Stimulated activated CD8-positive, alpha-beta memory T cell treated with anti-CD3 and anti-CD28 coated beads, Interleukin-15, amount 100 ng/mL, for 24 hours (primary cell): ENCODE data around the gene GOLGA8J.
"Not testable (repeated sequence)": the region's sequence is repeated elsewhere in the genome, so short reads cannot be mapped to it uniquely, and the experiment has no call there.

ENCODE experiments used
- DNase-seq: peaks from one replicate; pipeline ENCODE4 v3.0.0-alpha.2; 2020; ENCODE audit warnings: low read depth

Gene GOLGA8J

DNA sequence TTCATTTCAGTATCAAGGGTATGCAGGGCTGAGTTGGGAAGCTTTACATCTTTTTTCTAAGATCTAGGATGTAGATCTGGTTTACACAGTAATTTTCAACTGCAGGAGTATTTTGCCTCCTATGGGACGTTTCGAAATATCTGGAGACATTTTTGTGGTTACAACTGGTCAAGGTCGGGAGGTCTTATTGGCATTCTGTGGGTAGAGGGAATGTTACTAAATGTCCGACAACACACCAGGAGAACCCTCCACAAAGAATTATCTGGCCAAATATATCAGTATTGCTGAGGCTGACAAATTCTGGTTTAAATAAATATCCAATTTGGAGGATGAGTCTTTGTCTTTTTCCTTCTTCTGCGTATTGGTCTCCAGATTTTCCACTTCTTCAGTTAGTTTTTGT is 1.9 kb upstream of the GOLGA8J start:
- DNase-seq: not testable (repeated sequence)

DNA sequence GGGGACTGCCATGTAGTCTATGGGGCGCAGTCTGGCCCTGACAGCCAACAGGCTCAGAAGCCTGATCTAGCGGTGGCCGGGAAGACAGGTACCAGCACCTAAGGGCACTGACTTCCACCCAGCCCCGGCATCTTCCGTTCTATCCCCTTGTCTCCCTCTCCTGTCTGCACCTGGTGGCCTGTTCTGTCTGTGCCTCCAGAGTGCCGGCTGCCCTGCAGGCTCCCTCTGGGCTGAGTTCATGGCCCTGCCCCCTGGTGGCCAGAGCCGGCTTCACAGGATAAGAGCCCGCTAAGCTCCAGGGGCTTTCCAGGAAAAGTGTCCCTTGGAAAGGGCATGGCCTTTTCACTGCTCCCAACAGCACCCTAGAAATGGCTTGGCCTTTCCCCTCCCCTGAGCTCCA is 15.1 kb downstream of the GOLGA8J start:
- not testable (repeated sequence) for DNase-seq

GRCh38 chr15:30102890-30103289 is 20.1 kb downstream of the GOLGA8J start:
- DNase-seq: not testable (repeated sequence)

DNA sequence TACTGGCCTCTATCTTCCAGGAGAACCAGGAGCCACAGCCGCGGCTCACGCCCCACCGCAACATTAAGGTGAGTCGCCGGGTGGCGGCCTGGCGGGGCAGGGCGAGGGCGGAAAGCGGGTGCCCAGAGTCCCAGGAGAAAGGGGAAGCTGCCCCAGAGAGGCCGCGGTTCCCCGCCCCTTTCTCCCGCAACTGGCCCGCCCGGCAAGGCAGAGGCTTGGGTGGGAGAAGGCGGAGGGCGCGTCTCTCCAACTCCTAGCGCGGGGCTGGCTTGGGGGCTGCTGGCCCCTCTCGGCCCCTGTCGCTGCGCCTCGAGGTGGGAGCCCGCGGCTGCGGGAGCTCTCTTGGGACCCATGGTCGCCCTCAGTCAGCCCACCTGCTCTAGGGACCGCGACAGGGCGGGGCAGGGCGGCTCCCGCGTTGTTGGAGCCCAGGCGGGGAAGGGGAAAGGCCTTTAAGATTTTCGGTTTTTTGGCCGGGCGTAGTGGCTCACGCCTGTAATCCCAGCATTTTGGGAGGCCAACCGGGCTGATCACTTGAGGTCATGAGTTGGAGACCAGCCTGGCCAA is 21.3 kb downstream of the GOLGA8J start:
- not testable (repeated sequence) for DNase-seq

DNA sequence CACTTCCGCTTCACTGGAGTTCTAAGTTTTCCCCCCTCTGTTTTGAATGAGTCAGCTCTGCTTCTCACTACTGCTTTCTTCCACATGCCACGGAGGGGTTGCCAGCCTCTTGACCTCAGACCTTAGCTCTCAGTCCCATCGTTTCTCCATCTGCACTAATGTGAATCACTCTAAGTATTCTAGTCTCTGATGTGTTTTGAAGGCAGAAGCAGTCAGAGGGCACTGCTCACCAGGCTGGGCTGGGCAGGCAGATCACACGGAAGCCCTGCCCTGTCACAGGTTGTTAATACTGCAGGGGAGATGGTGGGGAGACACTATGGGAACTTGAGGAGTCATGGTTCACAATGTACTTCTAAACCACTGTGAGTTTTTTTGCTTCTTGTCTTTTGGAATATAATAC is 27.8 kb downstream of the GOLGA8J start:
- not testable (repeated sequence) for DNase-seq

DNA sequence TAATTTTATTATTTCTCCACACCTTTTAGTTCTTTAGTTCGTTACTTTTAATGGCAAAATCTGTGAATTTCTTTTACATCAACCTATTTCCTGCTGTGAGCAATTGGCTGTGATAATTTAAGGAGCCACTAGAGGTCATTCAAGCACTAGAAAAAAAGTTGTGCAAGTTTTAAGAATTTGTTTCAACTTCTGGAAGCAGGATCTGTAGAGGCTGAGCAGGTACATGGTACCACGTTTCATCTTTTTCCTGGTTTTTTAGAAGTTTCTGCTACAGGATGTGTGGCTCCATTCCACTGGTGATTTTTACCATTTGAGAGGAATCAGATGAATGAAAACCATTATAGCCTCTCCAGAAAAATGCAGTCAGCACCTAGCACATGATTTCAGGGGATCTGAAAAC is 47.3 kb downstream of the GOLGA8J start:
- DNase-seq: not testable (repeated sequence)

- DNase-seq: not testable (repeated sequence)
Observed at GRCh38 chr15:30134751-30135150, 52.0 kb downstream of the GOLGA8J start, which contains the start of gene GOLGA8T. TSS of gene GOLGA8T (plus strand) at chr15:30135051. CDS start at chr15:30135149, 98 bp downstream.
